ENCODE measurements around the gene BIRC3.

DNA sequence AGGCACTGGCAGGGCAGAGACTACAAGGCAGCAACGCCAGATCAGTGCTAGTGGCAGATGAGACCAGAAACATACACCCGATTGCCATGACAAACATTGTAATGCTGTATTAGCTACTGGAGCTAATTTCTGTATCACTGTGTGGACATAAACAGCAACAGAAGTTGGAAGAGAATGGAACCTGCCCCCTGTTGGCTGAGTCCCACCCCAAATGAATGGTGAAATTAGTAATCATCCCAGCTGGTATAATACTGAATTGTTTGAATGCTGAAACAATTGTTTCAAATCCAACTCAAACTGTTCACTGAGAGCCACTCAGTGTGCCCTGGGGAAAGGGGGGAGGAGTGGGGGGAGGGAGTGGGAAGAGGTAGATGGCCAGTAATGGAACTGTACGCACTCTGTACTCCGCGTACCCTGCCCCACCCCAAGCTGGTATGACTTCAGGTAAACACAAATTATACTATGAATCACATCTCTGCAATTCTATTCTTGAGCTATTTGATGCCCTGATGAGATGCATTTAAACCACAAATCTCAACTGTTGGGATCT, 11.2 kb upstream of the BIRC3 start:
- TF ChIP-seq, protein P1, sequence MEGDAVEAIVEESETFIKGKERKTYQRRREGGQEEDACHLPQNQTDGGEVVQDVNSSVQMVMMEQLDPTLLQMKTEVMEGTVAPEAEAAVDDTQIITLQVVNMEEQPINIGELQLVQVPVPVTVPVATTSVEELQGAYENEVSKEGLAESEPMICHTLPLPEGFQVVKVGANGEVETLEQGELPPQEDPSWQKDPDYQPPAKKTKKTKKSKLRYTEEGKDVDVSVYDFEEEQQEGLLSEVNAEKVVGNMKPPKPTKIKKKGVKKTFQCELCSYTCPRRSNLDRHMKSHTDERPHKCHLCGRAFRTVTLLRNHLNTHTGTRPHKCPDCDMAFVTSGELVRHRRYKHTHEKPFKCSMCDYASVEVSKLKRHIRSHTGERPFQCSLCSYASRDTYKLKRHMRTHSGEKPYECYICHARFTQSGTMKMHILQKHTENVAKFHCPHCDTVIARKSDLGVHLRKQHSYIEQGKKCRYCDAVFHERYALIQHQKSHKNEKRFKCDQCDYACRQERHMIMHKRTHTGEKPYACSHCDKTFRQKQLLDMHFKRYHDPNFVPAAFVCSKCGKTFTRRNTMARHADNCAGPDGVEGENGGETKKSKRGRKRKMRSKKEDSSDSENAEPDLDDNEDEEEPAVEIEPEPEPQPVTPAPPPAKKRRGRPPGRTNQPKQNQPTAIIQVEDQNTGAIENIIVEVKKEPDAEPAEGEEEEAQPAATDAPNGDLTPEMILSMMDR (IDR thresholded peaks at IDR 0.05; ENCODE audit: low read depth, low read length) = peak; percentile 21
- no peak for TF ChIP-seq EZH2phosphoT487 (IDR thresholded peaks at IDR 0.05; ENCODE audit: low read depth)
